GM12801 (cell line): ENCODE results near the gene TET1.

Experiments
- TF ChIP-seq, protein P1 (sequence below): IDR thresholded peaks from one replicate; pipeline ENCODE4 v1.5.1; 2011; ENCODE audit warnings: control low read depth; ENCODE audit not compliant: insufficient read length; ENCODE audit errors: extremely low read depth

TET1 gene

DNA sequence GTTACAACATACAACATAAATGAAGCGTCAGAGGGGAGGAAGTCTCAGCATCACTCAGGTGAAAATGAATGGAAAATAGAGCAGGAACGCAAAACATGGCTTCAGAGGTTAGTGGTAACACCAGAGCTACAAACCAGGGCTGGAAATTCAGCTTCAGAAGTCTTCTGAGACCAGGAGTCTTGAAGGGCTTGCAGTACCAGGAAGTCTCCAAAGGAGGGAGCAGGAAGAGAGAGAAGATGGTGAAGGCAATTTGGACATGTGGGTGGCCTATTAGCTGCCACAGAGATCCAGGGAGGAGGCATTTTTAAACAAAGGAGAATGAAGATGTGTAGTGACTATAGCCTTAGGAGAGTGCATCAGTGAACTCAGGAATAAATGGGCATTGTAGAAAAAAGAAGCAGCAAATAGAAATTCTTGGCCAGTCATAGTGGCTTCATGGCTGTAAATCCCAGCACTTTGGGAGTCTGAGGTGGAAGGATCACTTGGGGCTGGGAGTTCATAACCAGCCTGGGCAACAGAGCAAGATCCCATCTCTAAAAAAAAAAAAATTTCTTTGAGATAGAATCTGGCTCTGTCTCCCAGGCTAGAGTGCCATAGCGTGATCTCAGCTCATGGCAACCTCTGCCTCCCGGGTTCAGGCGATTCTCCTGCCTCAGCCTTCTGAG lies 9.3 kb upstream of the TET1 start:
- TF ChIP-seq, protein P1, sequence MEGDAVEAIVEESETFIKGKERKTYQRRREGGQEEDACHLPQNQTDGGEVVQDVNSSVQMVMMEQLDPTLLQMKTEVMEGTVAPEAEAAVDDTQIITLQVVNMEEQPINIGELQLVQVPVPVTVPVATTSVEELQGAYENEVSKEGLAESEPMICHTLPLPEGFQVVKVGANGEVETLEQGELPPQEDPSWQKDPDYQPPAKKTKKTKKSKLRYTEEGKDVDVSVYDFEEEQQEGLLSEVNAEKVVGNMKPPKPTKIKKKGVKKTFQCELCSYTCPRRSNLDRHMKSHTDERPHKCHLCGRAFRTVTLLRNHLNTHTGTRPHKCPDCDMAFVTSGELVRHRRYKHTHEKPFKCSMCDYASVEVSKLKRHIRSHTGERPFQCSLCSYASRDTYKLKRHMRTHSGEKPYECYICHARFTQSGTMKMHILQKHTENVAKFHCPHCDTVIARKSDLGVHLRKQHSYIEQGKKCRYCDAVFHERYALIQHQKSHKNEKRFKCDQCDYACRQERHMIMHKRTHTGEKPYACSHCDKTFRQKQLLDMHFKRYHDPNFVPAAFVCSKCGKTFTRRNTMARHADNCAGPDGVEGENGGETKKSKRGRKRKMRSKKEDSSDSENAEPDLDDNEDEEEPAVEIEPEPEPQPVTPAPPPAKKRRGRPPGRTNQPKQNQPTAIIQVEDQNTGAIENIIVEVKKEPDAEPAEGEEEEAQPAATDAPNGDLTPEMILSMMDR = no peak

DNA sequence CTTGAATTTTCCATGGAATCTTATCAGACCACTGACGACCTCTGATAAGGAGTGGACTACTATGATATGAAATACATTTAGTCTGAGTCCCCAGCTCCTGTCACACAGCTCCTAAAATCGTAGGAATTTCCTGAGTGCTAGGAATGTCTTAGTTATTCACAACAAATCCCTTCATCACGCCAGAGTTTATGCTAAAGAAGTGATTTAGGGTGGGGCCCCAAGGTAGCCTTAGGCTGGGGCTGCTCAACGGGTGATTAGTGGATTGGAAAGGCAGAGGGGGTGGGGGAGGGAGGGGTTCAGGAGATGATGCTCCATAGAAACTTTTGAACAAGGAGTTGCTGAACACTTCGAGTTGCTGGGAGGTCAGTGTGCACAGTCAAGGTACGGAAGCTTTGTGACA lies 7.0 kb upstream of the TET1 start:
- TF ChIP-seq, protein P1 = no peak

DNA sequence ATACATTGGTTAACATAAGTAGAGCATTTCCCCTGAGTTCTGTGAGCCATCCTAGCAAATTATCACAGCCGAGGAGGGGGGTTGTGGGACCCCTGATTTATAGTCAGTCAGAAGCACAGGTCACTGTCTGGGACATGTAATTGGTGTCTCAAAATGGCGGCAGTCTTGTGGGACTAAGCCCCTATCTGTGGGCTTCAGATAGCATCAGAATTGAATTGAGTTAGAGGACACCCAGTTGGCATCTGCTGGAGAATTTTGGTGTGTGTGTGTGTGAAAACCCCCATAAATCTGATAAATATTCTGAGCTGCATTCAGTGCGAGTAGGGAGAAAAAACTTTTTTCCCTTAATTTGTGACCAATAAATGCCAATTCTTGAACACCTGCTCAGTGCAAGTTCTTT lies 6.5 kb upstream of the TET1 start:
- TF ChIP-seq, protein P1 = no peak

DNA sequence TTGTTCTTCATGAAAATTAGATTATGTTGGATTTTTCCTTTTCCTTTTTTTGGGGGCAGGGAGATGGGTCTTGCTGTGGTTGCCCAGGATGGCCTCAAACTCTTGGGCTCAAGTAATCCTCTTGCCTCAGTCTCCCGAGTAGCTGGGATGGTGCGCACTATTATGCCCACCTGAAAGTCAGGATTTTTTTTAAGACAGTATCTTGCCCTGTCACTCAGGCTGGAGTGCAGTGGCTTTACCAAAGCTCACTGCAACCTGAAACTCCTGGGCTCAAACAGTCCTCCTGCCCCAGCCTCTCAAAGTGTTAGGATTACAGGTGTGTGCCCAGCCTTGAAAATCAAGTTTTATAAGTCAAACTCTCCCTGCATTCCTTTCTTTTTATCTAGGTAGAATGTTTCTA lies 1.7 kb upstream of the TET1 start:
- TF ChIP-seq, protein P1 = no peak

DNA sequence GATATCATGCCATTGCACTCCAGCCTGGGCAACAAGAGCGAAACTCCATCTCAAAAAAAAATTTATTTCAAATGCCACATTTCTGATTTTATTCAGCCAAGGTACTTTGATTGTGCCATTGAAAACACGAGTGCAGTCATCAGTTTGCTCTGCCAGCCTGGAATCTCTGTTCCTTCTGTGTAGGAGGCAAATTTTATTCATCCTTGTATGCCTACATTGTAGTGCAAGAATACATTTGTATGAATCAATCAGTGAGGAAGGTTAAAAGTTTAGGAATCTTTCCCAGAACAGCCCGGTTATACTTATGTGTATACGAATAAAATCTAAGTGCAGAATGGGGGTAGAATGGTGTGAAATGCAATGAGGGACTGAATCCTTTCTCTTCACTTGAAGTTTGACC lies 886 bp upstream of the TET1 start:
- TF ChIP-seq, protein P1 = no peak

DNA sequence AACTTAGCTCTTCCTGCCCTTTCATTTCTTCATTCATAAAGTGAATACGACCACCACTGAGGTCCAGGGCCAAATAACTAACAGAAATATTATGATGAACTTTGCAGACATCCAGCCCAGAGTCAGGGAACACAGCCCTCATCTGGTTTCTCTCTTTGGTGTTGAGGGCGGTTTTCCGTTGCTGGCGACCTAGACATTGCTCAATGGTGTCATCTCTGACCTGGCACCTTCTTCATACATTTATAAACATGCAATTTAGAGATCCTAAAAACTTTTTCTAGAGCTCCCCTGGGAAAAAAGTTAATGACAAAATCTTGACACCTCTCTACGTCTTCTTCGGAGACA lies 324 bp upstream of the TET1 start:
- TF ChIP-seq, protein P1 = no peak

DNA sequence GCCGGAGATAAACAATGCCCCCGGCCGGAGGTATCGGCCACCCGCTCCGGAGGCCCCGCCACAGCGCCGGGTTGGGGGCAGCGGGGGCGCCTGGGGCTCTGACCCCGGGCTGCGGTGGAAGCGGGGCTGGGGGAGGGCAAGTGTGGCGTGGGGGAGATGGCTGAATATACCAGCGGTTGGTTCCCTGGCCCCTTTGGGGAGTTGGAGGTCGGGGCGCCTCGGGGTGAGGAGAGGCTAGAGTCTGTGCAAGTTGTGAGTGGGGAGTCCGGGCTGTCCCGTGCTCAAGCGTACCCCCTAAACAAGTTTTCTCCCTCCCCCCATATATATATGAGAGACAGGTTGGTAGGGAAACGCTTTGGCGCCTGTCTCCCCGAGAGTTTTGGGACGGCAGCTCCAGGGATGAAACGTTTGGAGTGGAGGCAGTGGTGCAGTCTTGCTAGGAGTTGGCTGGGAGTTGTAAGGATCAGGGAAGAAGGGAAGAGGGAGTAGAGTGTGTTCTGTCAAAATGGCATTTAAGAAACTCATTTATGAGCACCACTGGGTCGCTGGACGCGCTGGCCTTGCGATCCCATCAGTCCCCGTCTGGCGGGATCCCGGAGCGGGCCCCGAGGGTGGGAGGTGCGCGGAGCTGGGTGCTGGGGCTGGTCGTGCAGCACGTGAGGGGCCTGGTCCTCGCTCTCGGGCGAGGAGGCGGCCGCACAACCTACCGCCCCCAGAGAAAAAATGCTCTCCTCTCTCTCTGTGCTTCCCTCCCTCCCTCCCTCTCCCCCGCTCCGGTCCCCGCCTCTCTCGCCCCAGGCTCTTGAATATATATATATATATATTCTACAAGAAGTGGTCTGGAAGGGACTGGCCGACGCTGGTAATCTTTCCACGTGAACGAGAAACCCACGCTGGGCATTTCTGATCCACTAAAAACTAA lies 1.1 kb downstream of the TET1 start:
- TF ChIP-seq, protein P1 = no peak
